SK-N-SH (cell line): ENCODE results near the gene PCP4. TPM values are rescaled to one million over a fixed set of nuclear protein-coding genes. Genes with fewer than 3 reads are reported as not detected.

Source experiments
- CTCF ChIA-PET: fragments of 300-600, 350-600 bp; formaldehyde crosslinking; extraction: SDS; loops from one replicate; lab custom pipeline; 2021; lab: Yijun Ruan, JAX
- POLR2A ChIA-PET: fragments of 350-600 bp; sonication (Branson Sonifier 250); formaldehyde crosslinking; extraction: SDS; loops from one replicate; lab custom pipeline; 2020; ENCODE audit warnings: antibody characterized with exemption, inconsistent platforms; lab: Yijun Ruan, JAX
- DNase-seq: peaks from one replicate; pipeline ENCODE4 v3.0.0; 2012
- H2AFZ ChIP-seq: fragments of 200-600 bp; sonication (generic); 2 replicates; pipeline ENCODE4 v1.8.1; 2016; ENCODE audit warnings: antibody characterized with exemption, mild to moderate bottlenecking, low read depth
- H3F3A ChIP-seq: fragments of 200-600 bp; sonication (generic); replicated peaks from 2 replicates; pipeline ENCODE3; 2016; ENCODE audit warnings: antibody characterized with exemption, mild to moderate bottlenecking; ENCODE audit not compliant: insufficient read depth
- H3K27ac ChIP-seq, 2 experiments: fragments of 200-500 bp in 1 of 2; fragments of 200-600 bp in 1 of 2; sonication (Bioruptor generic) in 1 of 2; sonication (generic), shearing (Covaris generic) in 1 of 2; 2 replicates each; pipeline versions ENCODE4 v1.5.1 to v1.6.1; 2014 to 2016; ENCODE audit warnings: low read depth in 2 of 2, inconsistent platforms in 1 of 2, low read length in 1 of 2, mild to moderate bottlenecking in 1 of 2, mixed read lengths in 1 of 2
- H3K27me3 ChIP-seq: fragments of 200-600 bp; sonication (generic), shearing (Covaris generic); 2 replicates; pipeline ENCODE4 v1.6.1; 2016; ENCODE audit warnings: mixed run types; ENCODE audit not compliant: insufficient read depth
- H3K36me3 ChIP-seq, 2 experiments: fragments of 200-500 bp in 1 of 2; fragments of 200-600 bp in 1 of 2; sonication (Bioruptor generic) in 1 of 2; sonication (generic) in 1 of 2; replicated peaks in 1 of 2; 2 replicates each; pipeline versions ENCODE3 to v1.5.1; 2014 to 2016; ENCODE audit warnings: low read length in 1 of 2, mild to moderate bottlenecking in 1 of 2; ENCODE audit not compliant: insufficient read depth in 2 of 2, control insufficient read depth in 1 of 2
- H3K4me1 ChIP-seq, 2 experiments: fragments of 200-500 bp in 1 of 2; fragments of 200-600 bp in 1 of 2; sonication (Bioruptor generic) in 1 of 2; sonication (generic), shearing (Covaris generic) in 1 of 2; 2 replicates each; pipeline versions ENCODE4 v1.5.1 to v1.6.1; 2014 to 2016; ENCODE audit warnings: low read depth in 1 of 2, low read length in 1 of 2, mixed run types in 1 of 2; ENCODE audit not compliant: insufficient read depth in 2 of 2, control insufficient read depth in 1 of 2
- H3K4me2 ChIP-seq: fragments of 200-600 bp; sonication (generic), shearing (Covaris generic); 2 replicates; pipeline ENCODE4 v1.6.1; 2017; ENCODE audit warnings: mixed run types
- H3K4me3 ChIP-seq, 2 experiments: fragments of 200-500 bp in 1 of 2; fragments of 200-600 bp in 1 of 2; sonication (Bioruptor generic) in 1 of 2; sonication (generic), shearing (Covaris generic) in 1 of 2; 2 replicates each; pipeline versions ENCODE4 v1.5.1 to v1.8.1; 2014 to 2016; ENCODE audit warnings: low read depth in 2 of 2, inconsistent platforms in 1 of 2, low read length in 1 of 2, mild to moderate bottlenecking in 1 of 2, mixed read lengths in 1 of 2, moderate library complexity in 1 of 2
- H3K79me2 ChIP-seq: fragments of 200-600 bp; sonication (generic); 2 replicates; pipeline ENCODE4 v1.8.1; 2017; ENCODE audit warnings: mild to moderate bottlenecking; ENCODE audit not compliant: insufficient read depth
- H3K9ac ChIP-seq: fragments of 200-600 bp; sonication (generic); 2 replicates; pipeline ENCODE4 v1.6.1; 2017; ENCODE audit warnings: mixed run types
- H3K9me2 ChIP-seq: fragments of 200-600 bp; sonication (generic); 2 replicates; pipeline ENCODE4 v1.6.1; 2017; ENCODE audit warnings: mixed run types
- H3K9me3 ChIP-seq: fragments of 200-600 bp; sonication (generic); 2 replicates; pipeline ENCODE4 v1.6.1; 2017; ENCODE audit warnings: mixed run types, mild to moderate bottlenecking, moderate library complexity
- H4K20me1 ChIP-seq: fragments of 200-600 bp; sonication (generic); 2 replicates; pipeline ENCODE4 v1.6.1; 2017; ENCODE audit warnings: mild to moderate bottlenecking, mixed run types; ENCODE audit not compliant: insufficient read depth
- CHD2 ChIP-seq: fragments of 150-350 bp; IDR thresholded peaks from 2 replicates; pipeline ENCODE4 v1.6.1; 2018; ENCODE audit warnings: low read length; ENCODE audit not compliant: partially characterized antibody
- FOXJ3 ChIP-seq: sonication (generic); formaldehyde crosslinking; IDR thresholded peaks from 2 replicates; pipeline ENCODE4 v1.5.1; 2020; ENCODE audit warnings: mild to moderate bottlenecking, missing genetic modification reagents
- GABPA ChIP-seq: IDR thresholded peaks from 2 replicates; pipeline ENCODE4 v1.4.0; 2012; ENCODE audit warnings: low read depth, mild to moderate bottlenecking
- NRF1 ChIP-seq: IDR thresholded peaks from 2 replicates; pipeline ENCODE4 v1.6.1; 2012; ENCODE audit warnings: low read depth, mild to moderate bottlenecking, low read length
- RAD21 ChIP-seq: IDR thresholded peaks from 2 replicates; pipeline ENCODE4 v1.6.1; 2012; ENCODE audit warnings: mild to moderate bottlenecking, low read length
- RCOR1 ChIP-seq: fragments of 150-350 bp; IDR thresholded peaks from 2 replicates; pipeline ENCODE4 v1.6.1; 2017; ENCODE audit warnings: antibody characterized with exemption, low read length
- RFX5 ChIP-seq: IDR thresholded peaks from 2 replicates; pipeline ENCODE4 v1.6.1; 2012; ENCODE audit warnings: mild to moderate bottlenecking, improper control_type of control experiment, low read length
- RXRA ChIP-seq: IDR thresholded peaks from 2 replicates; pipeline ENCODE4 v1.4.0; 2012; ENCODE audit warnings: low read depth, mild to moderate bottlenecking, borderline replicate concordance
- TCF12 ChIP-seq: IDR thresholded peaks from 2 replicates; pipeline ENCODE4 v1.4.0; 2012
- TEAD4 ChIP-seq: IDR thresholded peaks from 2 replicates; pipeline ENCODE4 v1.4.0; 2012; ENCODE audit warnings: mild to moderate bottlenecking, borderline replicate concordance; ENCODE audit not compliant: insufficient read depth
- WGBS: methylation state at CpG from one replicate; pipeline ENCODE4 v1.1.6; 2017; ENCODE audit warnings: low lambda C conversion rate; 5-methylcytosine and 5-hydroxymethylcytosine counted together
- polyA plus RNA-seq, 3 experiments: library from polyadenylated mRNA; depleted of rRNA; stranded (reverse); fragments of >200 nt; gene quantifications; 2 replicates each; pipeline ENCODE4 v1.2.3, GENCODE V29; 2012
- TF ChIP-seq, protein P1 (sequence below): fragments of 150-350 bp; IDR thresholded peaks from 2 replicates; pipeline ENCODE4 v1.6.1; 2017; ENCODE audit warnings: antibody characterized with exemption, low read length, low read depth, borderline replicate concordance
- TF ChIP-seq, protein P2 (sequence below): IDR thresholded peaks from 2 replicates; pipeline ENCODE4 v1.6.1; 2012; ENCODE audit warnings: mild to moderate bottlenecking, low read depth, low read length, moderate library complexity
- TF ChIP-seq, protein P3 (sequence below): fragments of 150-350 bp; IDR thresholded peaks from 2 replicates; pipeline ENCODE4 v1.6.1; 2016; ENCODE audit warnings: mild to moderate bottlenecking, low read depth, low read length
- TF ChIP-seq, protein P4 (sequence below): fragments of 200-600 bp; sonication (generic); IDR thresholded peaks from 2 replicates; pipeline ENCODE4 v1.6.1; 2017; ENCODE audit warnings: antibody characterized with exemption, mild to moderate bottlenecking, moderate library complexity

Gene PCP4
- polyA plus RNA-seq, 1 of the 3 experiments (the other 2 are of a cell fraction): not detected

DNA sequence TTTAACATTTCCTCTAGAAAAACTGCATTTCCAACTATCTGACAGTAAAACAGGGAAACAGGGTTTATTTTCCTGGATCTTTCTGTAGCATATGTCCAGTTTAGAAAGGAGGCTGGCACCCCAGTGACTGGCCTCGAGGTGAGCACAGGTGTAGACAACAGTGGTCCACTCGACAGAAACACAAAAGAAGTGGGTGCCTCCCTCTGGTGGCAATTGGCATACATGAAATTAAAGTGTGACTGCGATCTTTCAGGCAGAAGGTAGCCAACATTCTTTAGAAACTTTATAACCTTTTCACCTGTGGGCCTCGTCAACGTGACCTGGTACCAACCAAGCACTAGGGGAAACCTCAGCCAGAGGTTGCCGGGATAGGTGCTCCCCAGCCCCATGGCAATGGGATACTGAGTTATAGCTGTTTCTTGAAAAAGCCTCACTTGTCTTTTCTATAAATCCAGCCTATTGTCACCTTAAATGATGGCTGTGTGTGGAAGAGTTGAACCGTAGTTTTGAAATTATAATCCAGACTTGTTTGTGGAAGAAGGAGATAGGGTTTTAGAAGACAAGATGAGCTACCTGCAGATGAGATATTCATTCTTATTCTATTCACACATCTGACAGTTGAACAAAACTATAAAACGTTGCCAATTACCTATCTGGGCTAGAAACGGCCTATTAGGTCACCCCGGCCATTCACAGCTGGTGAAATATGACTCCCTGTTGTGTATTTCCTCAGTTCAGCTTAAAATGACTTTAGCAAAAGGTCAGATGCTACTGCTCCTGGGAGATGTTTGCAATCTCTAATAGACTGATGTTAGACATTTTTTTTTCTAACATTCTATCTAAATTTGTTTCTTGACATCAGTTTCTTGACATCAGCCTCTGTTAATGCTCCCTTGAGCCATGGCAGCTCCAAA is 44.3 kb downstream of the PCP4 start:
- DNase-seq: no peak
- Histone ChIP-seq H3K36me3 (no peaks in the 10 kb centered on the region), H3K4me1 (no peaks in the 10 kb centered on the region)
- TF ChIP-seq NRF1: no peak
- TF ChIP-seq, protein P1, sequence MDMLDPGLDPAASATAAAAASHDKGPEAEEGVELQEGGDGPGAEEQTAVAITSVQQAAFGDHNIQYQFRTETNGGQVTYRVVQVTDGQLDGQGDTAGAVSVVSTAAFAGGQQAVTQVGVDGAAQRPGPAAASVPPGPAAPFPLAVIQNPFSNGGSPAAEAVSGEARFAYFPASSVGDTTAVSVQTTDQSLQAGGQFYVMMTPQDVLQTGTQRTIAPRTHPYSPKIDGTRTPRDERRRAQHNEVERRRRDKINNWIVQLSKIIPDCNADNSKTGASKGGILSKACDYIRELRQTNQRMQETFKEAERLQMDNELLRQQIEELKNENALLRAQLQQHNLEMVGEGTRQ: no peak
- TF ChIP-seq TEAD4: no peak
- TF ChIP-seq, protein P2, sequence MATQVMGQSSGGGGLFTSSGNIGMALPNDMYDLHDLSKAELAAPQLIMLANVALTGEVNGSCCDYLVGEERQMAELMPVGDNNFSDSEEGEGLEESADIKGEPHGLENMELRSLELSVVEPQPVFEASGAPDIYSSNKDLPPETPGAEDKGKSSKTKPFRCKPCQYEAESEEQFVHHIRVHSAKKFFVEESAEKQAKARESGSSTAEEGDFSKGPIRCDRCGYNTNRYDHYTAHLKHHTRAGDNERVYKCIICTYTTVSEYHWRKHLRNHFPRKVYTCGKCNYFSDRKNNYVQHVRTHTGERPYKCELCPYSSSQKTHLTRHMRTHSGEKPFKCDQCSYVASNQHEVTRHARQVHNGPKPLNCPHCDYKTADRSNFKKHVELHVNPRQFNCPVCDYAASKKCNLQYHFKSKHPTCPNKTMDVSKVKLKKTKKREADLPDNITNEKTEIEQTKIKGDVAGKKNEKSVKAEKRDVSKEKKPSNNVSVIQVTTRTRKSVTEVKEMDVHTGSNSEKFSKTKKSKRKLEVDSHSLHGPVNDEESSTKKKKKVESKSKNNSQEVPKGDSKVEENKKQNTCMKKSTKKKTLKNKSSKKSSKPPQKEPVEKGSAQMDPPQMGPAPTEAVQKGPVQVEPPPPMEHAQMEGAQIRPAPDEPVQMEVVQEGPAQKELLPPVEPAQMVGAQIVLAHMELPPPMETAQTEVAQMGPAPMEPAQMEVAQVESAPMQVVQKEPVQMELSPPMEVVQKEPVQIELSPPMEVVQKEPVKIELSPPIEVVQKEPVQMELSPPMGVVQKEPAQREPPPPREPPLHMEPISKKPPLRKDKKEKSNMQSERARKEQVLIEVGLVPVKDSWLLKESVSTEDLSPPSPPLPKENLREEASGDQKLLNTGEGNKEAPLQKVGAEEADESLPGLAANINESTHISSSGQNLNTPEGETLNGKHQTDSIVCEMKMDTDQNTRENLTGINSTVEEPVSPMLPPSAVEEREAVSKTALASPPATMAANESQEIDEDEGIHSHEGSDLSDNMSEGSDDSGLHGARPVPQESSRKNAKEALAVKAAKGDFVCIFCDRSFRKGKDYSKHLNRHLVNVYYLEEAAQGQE: no peak
- no peak for TF ChIP-seq RCOR1
- no peak for TF ChIP-seq TCF12
- TF ChIP-seq, protein P3, sequence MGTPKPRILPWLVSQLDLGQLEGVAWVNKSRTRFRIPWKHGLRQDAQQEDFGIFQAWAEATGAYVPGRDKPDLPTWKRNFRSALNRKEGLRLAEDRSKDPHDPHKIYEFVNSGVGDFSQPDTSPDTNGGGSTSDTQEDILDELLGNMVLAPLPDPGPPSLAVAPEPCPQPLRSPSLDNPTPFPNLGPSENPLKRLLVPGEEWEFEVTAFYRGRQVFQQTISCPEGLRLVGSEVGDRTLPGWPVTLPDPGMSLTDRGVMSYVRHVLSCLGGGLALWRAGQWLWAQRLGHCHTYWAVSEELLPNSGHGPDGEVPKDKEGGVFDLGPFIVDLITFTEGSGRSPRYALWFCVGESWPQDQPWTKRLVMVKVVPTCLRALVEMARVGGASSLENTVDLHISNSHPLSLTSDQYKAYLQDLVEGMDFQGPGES: no peak
- TF ChIP-seq CHD2: no peak
- TF ChIP-seq RFX5: no peak
- TF ChIP-seq RAD21: no peak
- TF ChIP-seq FOXJ3 (CRISPR knock-in tag): no peak
- TF ChIP-seq RXRA: no peak
- TF ChIP-seq, protein P4, sequence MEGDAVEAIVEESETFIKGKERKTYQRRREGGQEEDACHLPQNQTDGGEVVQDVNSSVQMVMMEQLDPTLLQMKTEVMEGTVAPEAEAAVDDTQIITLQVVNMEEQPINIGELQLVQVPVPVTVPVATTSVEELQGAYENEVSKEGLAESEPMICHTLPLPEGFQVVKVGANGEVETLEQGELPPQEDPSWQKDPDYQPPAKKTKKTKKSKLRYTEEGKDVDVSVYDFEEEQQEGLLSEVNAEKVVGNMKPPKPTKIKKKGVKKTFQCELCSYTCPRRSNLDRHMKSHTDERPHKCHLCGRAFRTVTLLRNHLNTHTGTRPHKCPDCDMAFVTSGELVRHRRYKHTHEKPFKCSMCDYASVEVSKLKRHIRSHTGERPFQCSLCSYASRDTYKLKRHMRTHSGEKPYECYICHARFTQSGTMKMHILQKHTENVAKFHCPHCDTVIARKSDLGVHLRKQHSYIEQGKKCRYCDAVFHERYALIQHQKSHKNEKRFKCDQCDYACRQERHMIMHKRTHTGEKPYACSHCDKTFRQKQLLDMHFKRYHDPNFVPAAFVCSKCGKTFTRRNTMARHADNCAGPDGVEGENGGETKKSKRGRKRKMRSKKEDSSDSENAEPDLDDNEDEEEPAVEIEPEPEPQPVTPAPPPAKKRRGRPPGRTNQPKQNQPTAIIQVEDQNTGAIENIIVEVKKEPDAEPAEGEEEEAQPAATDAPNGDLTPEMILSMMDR: no peak
- TF ChIP-seq GABPA: no peak
- TF ChIP-seq, all 33 proteins: peak for 0
- Histone ChIP-seq H2AFZ (no peak overlapping the region), H3K9me3 (no peaks in the 10 kb centered on the region), H3K27ac (no peak overlapping the region), H3K9me2 (no peaks in the 10 kb centered on the region), H3K79me2 (no peaks in the 10 kb centered on the region), H3F3A (no peaks in the 10 kb centered on the region), H3K4me3 (no peak overlapping the region), H3K27me3 (no peaks in the 10 kb centered on the region), H4K20me1 (no peaks in the 10 kb centered on the region), H3K4me2 (no peak overlapping the region), H3K9ac (no peak overlapping the region)
- POLR2A ChIA-PET: no interaction called here
- CTCF ChIA-PET: interaction anchor here (0.6 to 1.3 kb wide), 4 partner anchors 15 to 209 kb away, joined by 3 read pairs; no protein-coding TSS in a partner anchor
- 18% methylated on average over 10 of the region's 10 CpGs for WGBS
